Endothelial cell of umbilical vein (primary cell): ENCODE results near the gene TSPO. TPM values are rescaled to one million over a fixed set of nuclear protein-coding genes. Genes with fewer than 3 reads are reported as not detected.

Source experiments
- BruUV-seq: library from RNA; stranded (reverse); fragments of 400-500 nt; replicated peaks from 2 replicates; lab custom pipeline; 2021; lab: Mats Ljungman, UMichigan
- CTCF ChIA-PET: fragments of 300-600, 350-600 bp; sonication (Branson Sonifier 250); formaldehyde crosslinking; loops from one replicate; lab custom pipeline; 2021; ENCODE audit warnings: antibody characterized with exemption, inconsistent platforms; lab: Charles Lee
- POLR2A ChIA-PET: fragments of 300-600, 350-600 bp; sonication (Branson Sonifier 250); formaldehyde crosslinking; loops from one replicate; lab custom pipeline; 2021; ENCODE audit warnings: antibody characterized with exemption, inconsistent platforms; lab: Charles Lee
- DNase-seq: peaks from one replicate; pipeline ENCODE4 v3.0.0-alpha.2; 2011; ENCODE audit warnings: low read depth, low spot score
- FAIRE-seq: peaks from 2 replicates; lab custom pipeline; 2011; peaks lifted over from hg19 to GRCh38; lab: Jason Lieb, UNC
- H2AFZ ChIP-seq: 2 replicates; pipeline ENCODE4 v1.6.0; 2012; ENCODE audit warnings: low read depth, low read length, control low read depth, inconsistent platforms
- H3K27ac ChIP-seq: 2 replicates; pipeline ENCODE4 v1.5.1; 2011; ENCODE audit warnings: low read depth, mild to moderate bottlenecking, control low read depth, low read length, moderate library complexity; ENCODE audit not compliant: insufficient read depth
- H3K27me3 ChIP-seq, 2 experiments: 2 replicates each; pipeline versions ENCODE4 v1.6.0 to v1.6.1; 2011; ENCODE audit warnings: low read length in 2 of 2, mixed read lengths in 1 of 2; ENCODE audit not compliant: control insufficient read depth in 2 of 2, insufficient read depth in 2 of 2
- H3K36me3 ChIP-seq, 2 experiments: 2 replicates in 1 of 2; 3 replicates in 1 of 2; pipeline ENCODE4 v1.5.1; 2011; ENCODE audit warnings: low read length in 2 of 2, mild to moderate bottlenecking in 1 of 2, moderate library complexity in 1 of 2; ENCODE audit not compliant: control insufficient read depth in 2 of 2, insufficient read depth in 2 of 2; ENCODE audit errors: extremely low read depth in 1 of 2
- H3K4me1 ChIP-seq: 3 replicates; pipeline ENCODE4 v1.5.1; 2011; ENCODE audit warnings: mild to moderate bottlenecking, low read length; ENCODE audit not compliant: control insufficient read depth, insufficient read depth; ENCODE audit errors: extremely low read depth
- H3K4me2 ChIP-seq: 2 replicates; pipeline ENCODE4 v1.6.1; 2011; ENCODE audit warnings: low read length, control low read depth, mixed read lengths; ENCODE audit not compliant: insufficient read depth
- H3K4me3 ChIP-seq, 3 experiments: fragments of 200-600 bp in 1 of 3; sonication (generic), shearing (Covaris generic) in 1 of 3; replicated peaks in 1 of 3; 2 replicates each; pipeline ENCODE4 v1.5.1; 2011 to 2016; ENCODE audit warnings: control low read depth in 3 of 3, low read length in 3 of 3, mild to moderate bottlenecking in 2 of 3, inconsistent platforms in 1 of 3, low read depth in 1 of 3, moderate library complexity in 1 of 3; ENCODE audit not compliant: insufficient read depth in 1 of 3
- H3K79me2 ChIP-seq: 2 replicates; pipeline ENCODE4 v1.6.0; 2012; ENCODE audit warnings: low read length, inconsistent platforms; ENCODE audit not compliant: control insufficient read depth, insufficient read depth
- H3K9ac ChIP-seq: replicated peaks from 2 replicates; pipeline ENCODE3; 2011; ENCODE audit warnings: low read length, control low read depth; ENCODE audit not compliant: insufficient read depth; ENCODE audit errors: extremely low read depth
- H3K9me1 ChIP-seq: replicated peaks from 3 replicates; pipeline ENCODE4 v1.6.0; 2011; ENCODE audit warnings: mild to moderate bottlenecking, low read length; ENCODE audit not compliant: control insufficient read depth, insufficient read depth; ENCODE audit errors: extremely low read depth
- H3K9me3 ChIP-seq: replicated peaks from 2 replicates; pipeline ENCODE4 v1.5.1; 2012; ENCODE audit warnings: low read length, inconsistent platforms; ENCODE audit not compliant: control insufficient read depth, insufficient read depth
- H4K20me1 ChIP-seq: replicated peaks from 2 replicates; pipeline ENCODE3; 2011; ENCODE audit warnings: mild to moderate bottlenecking, low read length; ENCODE audit not compliant: control insufficient read depth, insufficient read depth; ENCODE audit errors: extremely low read depth
- CTCF ChIP-seq, 2 donors: IDR thresholded peaks; 1 replicate in 1 of 2; 2 replicates in 1 of 2; pipeline ENCODE4 v1.5.1; 2011; ENCODE audit warnings: low read length in 2 of 2, mild to moderate bottlenecking in 2 of 2, moderate library complexity in 2 of 2, control low read depth in 1 of 2, inconsistent platforms in 1 of 2, low read depth in 1 of 2; ENCODE audit not compliant: insufficient read depth in 1 of 2; ENCODE audit errors: extremely low read depth in 1 of 2
- EZH2 ChIP-seq: IDR thresholded peaks from 2 replicates; pipeline ENCODE4 v1.6.1; 2012; ENCODE audit warnings: borderline replicate concordance, low read depth, mild to moderate bottlenecking, moderate library complexity, low read length, inconsistent platforms; ENCODE audit not compliant: severe bottlenecking
- FOS ChIP-seq: IDR thresholded peaks from 2 replicates; pipeline ENCODE4 v1.6.1; 2011; ENCODE audit warnings: mild to moderate bottlenecking, low read length, moderate library complexity, borderline replicate concordance; ENCODE audit not compliant: insufficient read depth
- GATA2 ChIP-seq: IDR thresholded peaks from 2 replicates; pipeline ENCODE4 v1.7.0; 2011; ENCODE audit warnings: low read depth, mild to moderate bottlenecking, moderate library complexity, mixed read lengths, low read length; ENCODE audit not compliant: insufficient read length, insufficient read depth
- JUN ChIP-seq: IDR thresholded peaks from 2 replicates; pipeline ENCODE4 v1.6.1; 2011; ENCODE audit warnings: borderline replicate concordance, low read depth; ENCODE audit not compliant: insufficient read length, insufficient read depth
- MAX ChIP-seq: IDR thresholded peaks from 2 replicates; pipeline ENCODE4 v1.6.1; 2011; ENCODE audit not compliant: insufficient read depth, insufficient read length
- MYC ChIP-seq: IDR thresholded peaks from one replicate; pipeline ENCODE4 v1.6.1; 2011; ENCODE audit warnings: mild to moderate bottlenecking, low read depth, low read length
- POLR2A ChIP-seq: IDR thresholded peaks from 2 replicates; pipeline ENCODE4 v1.6.1; 2012; ENCODE audit warnings: low read depth, mild to moderate bottlenecking, control low read depth, low read length
- POLR2AphosphoS5 ChIP-seq: IDR thresholded peaks from 2 replicates; pipeline ENCODE4 v1.6.1; 2012; ENCODE audit warnings: low read depth, mild to moderate bottlenecking, control low read depth, low read length, moderate library complexity; ENCODE audit not compliant: insufficient read depth
- dilution Hi-C: fragments of 300-500 bp; cut with MboI; formaldehyde crosslinking; loops from one replicate; pipeline ENCODE4 v1.15.0; 2019; ENCODE audit warnings: low sequenced_read_pairs; ENCODE audit not compliant: extremely low pct_ligation_motif_present
- intact Hi-C: fragments of 100-400 bp; cut with micrococcal nuclease; formaldehyde crosslinking; loops from one replicate; pipeline ENCODE4 v1.10.0; 2022
- polyA plus RNA-seq, 4 experiments: library from polyadenylated mRNA; depleted of rRNA in 3 of 4; stranded (reverse) in 3 of 4; unstranded in 1 of 4; fragments of >200 nt; gene quantifications; 2 replicates each; pipeline versions ENCODE4 v1.2.1 to v1.2.3, GENCODE V29; 2011 to 2012; ENCODE audit warnings: missing spikeins in 1 of 4
- total RNA-seq: library from RNA; stranded (reverse); gene quantifications from 2 replicates; pipeline ENCODE4 v1.2.3, GENCODE V29; 2021

The TSPO gene
- total and polyA plus RNA-seq, 2 donors (not counting 3 experiments of a cell fraction or from before 2014, with no cell fraction given) = 328 to 720 TPM

GRCh38 chr22:43202326-43202725 lies 51.0 kb downstream of the TSPO start:
- ChIA-PET CTCF (interaction anchor here (3.5 kb wide), 1 partner anchor 15 kb away, joined by 11 read pairs; no protein-coding TSS in a partner anchor), POLR2A (no interaction called here)
- Histone ChIP-seq H3K27ac (no peak overlapping the region), H2AFZ (no peak overlapping the region), H3K36me3 (no peaks in the 10 kb centered on the region), H3K79me2 (no peaks in the 10 kb centered on the region), H3K9me3 (no peaks in the 10 kb centered on the region), H3K9me1 (no peaks in the 10 kb centered on the region), H3K4me3 (no peak overlapping the region), H3K27me3 (peaks cover 0 to 4% of the 10 kb centered on the region in 2 experiments), H4K20me1 (no peaks in the 10 kb centered on the region), H3K4me1 (no peaks in the 10 kb centered on the region), H3K4me2 (no peak overlapping the region), H3K9ac (no peak overlapping the region)
- TF ChIP-seq MYC = no peak
- TF ChIP-seq GATA2 = no peak
- no peak for TF ChIP-seq MAX
- no peak for TF ChIP-seq CTCF (IDR thresholded peaks at IDR 0.05; ENCODE audit: extremely low read depth in 1 of 2, insufficient read depth in 1 of 2, low read depth in 1 of 2, low read length in 2 of 2)
- TF ChIP-seq JUN = no peak
- TF ChIP-seq POLR2AphosphoS5 = no peak
- TF ChIP-seq POLR2A = no peak
- TF ChIP-seq FOS = no peak
- TF ChIP-seq EZH2 = no peak
- BruUV-seq = no TSS peak
- no peak for FAIRE-seq
- no peak for DNase-seq
- intact Hi-C loops = no loop called here
- dilution Hi-C loops = no loop called here
